A673 (cell line): ENCODE measurements around the gene LHX6.

Source experiments
- EZH2 ChIP-seq: fragments of 200-600 bp; sonication (generic); IDR thresholded peaks from 2 replicates; pipeline ENCODE4 v1.6.1; 2017; ENCODE audit warnings: borderline replicate concordance, low read depth, mild to moderate bottlenecking, mixed read lengths, antibody characterized with exemption, low read length; ENCODE audit not compliant: poor library complexity, severe bottlenecking
- TF ChIP-seq, protein P1 (sequence below): fragments of 300-800, 200-600 bp; sonication (generic); conservative IDR thresholded peaks from 2 replicates; pipeline ENCODE4 v1.5.1; 2017; ENCODE audit warnings: low read depth, mild to moderate bottlenecking, antibody characterized with exemption, low read length, moderate library complexity, mixed read lengths

DNA sequence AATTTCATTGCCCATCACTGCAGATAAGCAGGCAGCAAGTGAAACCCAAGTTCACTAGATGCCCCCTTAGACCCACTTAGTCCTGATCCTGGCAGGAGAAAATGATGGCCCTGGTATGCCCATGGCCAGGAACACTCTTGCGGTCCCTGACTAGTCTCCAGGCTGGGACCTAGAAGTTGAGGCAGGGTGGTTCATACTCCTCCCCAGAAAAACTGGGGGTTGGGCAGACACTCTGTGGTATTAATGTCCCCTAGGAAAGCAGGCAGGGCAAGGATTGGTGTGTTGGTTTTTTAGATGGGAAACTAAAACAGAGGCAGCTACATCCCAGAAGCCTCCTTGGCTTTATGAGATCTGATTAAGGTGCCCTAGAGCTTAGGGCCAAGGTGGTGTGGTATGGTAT, 13.1 kb downstream of the LHX6 start:
- no peak for TF ChIP-seq EZH2
- TF ChIP-seq, protein P1, sequence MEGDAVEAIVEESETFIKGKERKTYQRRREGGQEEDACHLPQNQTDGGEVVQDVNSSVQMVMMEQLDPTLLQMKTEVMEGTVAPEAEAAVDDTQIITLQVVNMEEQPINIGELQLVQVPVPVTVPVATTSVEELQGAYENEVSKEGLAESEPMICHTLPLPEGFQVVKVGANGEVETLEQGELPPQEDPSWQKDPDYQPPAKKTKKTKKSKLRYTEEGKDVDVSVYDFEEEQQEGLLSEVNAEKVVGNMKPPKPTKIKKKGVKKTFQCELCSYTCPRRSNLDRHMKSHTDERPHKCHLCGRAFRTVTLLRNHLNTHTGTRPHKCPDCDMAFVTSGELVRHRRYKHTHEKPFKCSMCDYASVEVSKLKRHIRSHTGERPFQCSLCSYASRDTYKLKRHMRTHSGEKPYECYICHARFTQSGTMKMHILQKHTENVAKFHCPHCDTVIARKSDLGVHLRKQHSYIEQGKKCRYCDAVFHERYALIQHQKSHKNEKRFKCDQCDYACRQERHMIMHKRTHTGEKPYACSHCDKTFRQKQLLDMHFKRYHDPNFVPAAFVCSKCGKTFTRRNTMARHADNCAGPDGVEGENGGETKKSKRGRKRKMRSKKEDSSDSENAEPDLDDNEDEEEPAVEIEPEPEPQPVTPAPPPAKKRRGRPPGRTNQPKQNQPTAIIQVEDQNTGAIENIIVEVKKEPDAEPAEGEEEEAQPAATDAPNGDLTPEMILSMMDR = no peak
